IPS-11a (cell line): ENCODE measurements around the gene GRIFIN.

Experiments used
- H3K4me3 ChIP-seq: one replicate; pipeline ENCODE4 v1.5.1; 2013; ENCODE audit warnings: low read depth, low read length, control low read depth

GRIFIN gene

GRCh38 chr7:2476298-2476697 is at the start of gene GRIFIN:
Gene GRIFIN, minus strand, starts transcription at chr7:2476398. Its CDS starts 15 bp downstream, at chr7:2476383.
- H3K4me3 ChIP-seq, result no peak within 1 kb of the TSS

GRCh38 chr7:2524808-2525657 is 48.8 kb upstream of the GRIFIN start:
- H3K4me3 ChIP-seq, result no peak overlapping the region

- no peak overlapping the region for H3K4me3 ChIP-seq
Observed at GRCh38 chr7:2523941-2524807, 48.0 kb upstream of the GRIFIN start.

- H3K4me3 ChIP-seq, result no peak overlapping the region
Observed at GRCh38 chr7:2523461-2523936, 47.3 kb upstream of the GRIFIN start.

- H3K4me3 ChIP-seq, result no peak overlapping the region
Observed at GRCh38 chr7:2522780-2523433, 46.7 kb upstream of the GRIFIN start.

- H3K4me3 ChIP-seq, result no peak overlapping the region
Observed at GRCh38 chr7:2521952-2522591, 45.9 kb upstream of the GRIFIN start.

GRCh38 chr7:2521341-2521745 is 45.1 kb upstream of the GRIFIN start:
- H3K4me3 ChIP-seq, result peak overlapping the region; percentile 13

- peak overlapping the region; percentile 42 for H3K4me3 ChIP-seq
Observed at GRCh38 chr7:2520761-2521290, 44.6 kb upstream of the GRIFIN start.

GRCh38 chr7:2520131-2520760 is 44.0 kb upstream of the GRIFIN start:
- H3K4me3 ChIP-seq, result peak overlapping the region; percentile 42

GRCh38 chr7:2519119-2519930 is 43.1 kb upstream of the GRIFIN start, which contains the start of gene LFNG:
Gene LFNG, plus strand, starts transcription at chr7:2519774. Its CDS starts 88 bp downstream, at chr7:2519862.
- peak within 1 kb of the TSS; percentile 42 for H3K4me3 ChIP-seq

GRCh38 chr7:2518737-2519118 is 42.5 kb upstream of the GRIFIN start:
- H3K4me3 ChIP-seq, result peak overlapping the region; percentile 27

- no peak overlapping the region for H3K4me3 ChIP-seq
Observed at GRCh38 chr7:2517678-2518507, 41.7 kb upstream of the GRIFIN start.

- H3K4me3 ChIP-seq, result no peak overlapping the region
Observed at GRCh38 chr7:2517026-2517425, 40.8 kb upstream of the GRIFIN start.

GRCh38 chr7:2516194-2516555 is 40.0 kb upstream of the GRIFIN start:
- no peak overlapping the region for H3K4me3 ChIP-seq

- no peak overlapping the region for H3K4me3 ChIP-seq
Observed at GRCh38 chr7:2515424-2516193, 39.4 kb upstream of the GRIFIN start.

GRCh38 chr7:2514473-2515423 is 38.5 kb upstream of the GRIFIN start:
- H3K4me3 ChIP-seq, result no peak overlapping the region
